Femur (tissue), 1 donor: ENCODE data around the gene NINL.
A peak's percentile ranks its signal among the peaks of the same experiment; 100 is the strongest.
"Not testable (repeated sequence)": the region's sequence is repeated elsewhere in the genome, so short reads cannot be mapped to it uniquely, and the experiment has no call there.

ENCODE experiments used
- DNase-seq: peaks from one replicate; pipeline ENCODE4 v3.0.0-alpha.2; 2017

The NINL gene

DNA sequence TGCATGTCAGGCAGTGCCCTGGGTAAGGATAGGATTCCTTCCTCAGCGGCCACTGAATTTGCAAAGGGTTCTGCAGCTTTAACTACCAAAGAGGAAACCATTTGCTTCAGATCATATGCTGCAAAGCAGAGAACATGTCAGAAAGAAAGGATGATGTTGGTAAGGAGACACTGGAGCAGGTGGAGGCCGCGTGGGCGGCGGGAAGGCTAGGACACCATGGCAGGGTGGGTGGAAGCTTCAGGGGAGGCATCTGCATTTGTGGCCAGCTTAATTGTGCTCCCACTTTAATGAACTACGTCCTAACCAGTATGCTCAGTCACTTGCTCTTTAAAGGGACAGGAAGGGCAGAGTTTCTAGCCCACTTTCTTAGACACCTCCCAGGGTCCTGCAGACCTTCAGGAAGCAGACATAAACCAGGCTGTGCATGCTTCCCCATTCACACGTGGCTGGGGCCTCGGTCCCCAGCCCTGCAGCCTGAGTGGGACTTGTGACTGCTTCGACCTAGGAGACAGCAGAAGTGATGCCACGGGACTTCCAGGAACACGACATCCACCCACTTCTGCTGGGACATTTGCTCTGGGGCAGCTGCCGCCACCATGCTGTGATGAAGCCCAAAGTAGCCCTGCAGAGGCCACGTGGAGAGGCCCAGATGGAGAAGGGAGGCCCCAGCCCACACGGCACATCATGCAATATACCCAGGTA, 101.7 kb downstream of the NINL start:
- no peak for DNase-seq

GRCh38 chr20:25481918-25482253, 103.4 kb downstream of the NINL start:
- no peak for DNase-seq

DNA sequence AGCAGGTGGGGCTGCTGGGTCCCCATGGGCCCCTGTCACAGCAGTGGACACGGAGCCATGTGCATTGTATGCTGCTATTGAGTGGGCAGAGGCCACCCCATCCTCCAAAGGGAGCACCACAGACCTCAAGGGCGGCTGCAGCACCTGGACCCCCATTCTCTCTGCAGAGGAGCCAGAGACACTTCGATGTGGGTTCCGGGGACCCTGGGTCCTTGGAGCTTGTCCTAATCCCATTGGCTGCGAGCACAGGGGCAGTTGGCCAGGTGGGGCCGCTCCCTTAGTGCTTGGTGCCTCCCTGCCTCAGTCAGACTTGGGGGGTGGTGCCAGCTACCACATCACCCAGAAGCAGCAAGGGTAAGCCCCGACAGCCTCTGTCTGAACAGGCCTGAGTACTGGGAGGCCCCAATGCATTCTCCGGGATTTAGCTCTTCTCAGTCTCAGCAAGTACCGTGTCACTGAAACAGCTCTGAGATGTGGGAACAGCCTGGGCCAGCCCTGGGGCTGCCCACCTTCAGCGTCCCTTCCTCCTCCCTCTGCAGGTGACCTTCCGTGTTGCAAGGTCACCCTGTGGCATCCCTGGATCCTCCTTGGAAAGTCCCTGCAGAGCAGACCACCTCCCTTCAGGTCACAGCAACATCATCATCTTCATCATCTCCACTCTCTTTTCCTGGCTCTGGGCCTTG, 104.0 kb downstream of the NINL start:
- DNase-seq = no peak

- DNase-seq = no peak
Observed at GRCh38 chr20:25480797-25481196, 104.5 kb downstream of the NINL start.

GRCh38 chr20:25480156-25480555, 105.2 kb downstream of the NINL start:
- DNase-seq = no peak

- no peak for DNase-seq
Observed at GRCh38 chr20:25479638-25480037, 105.7 kb downstream of the NINL start.

GRCh38 chr20:25478889-25479568, 106.3 kb downstream of the NINL start:
- DNase-seq = no peak

GRCh38 chr20:25477014-25477882, 108.1 kb downstream of the NINL start:
- no peak for DNase-seq

DNA sequence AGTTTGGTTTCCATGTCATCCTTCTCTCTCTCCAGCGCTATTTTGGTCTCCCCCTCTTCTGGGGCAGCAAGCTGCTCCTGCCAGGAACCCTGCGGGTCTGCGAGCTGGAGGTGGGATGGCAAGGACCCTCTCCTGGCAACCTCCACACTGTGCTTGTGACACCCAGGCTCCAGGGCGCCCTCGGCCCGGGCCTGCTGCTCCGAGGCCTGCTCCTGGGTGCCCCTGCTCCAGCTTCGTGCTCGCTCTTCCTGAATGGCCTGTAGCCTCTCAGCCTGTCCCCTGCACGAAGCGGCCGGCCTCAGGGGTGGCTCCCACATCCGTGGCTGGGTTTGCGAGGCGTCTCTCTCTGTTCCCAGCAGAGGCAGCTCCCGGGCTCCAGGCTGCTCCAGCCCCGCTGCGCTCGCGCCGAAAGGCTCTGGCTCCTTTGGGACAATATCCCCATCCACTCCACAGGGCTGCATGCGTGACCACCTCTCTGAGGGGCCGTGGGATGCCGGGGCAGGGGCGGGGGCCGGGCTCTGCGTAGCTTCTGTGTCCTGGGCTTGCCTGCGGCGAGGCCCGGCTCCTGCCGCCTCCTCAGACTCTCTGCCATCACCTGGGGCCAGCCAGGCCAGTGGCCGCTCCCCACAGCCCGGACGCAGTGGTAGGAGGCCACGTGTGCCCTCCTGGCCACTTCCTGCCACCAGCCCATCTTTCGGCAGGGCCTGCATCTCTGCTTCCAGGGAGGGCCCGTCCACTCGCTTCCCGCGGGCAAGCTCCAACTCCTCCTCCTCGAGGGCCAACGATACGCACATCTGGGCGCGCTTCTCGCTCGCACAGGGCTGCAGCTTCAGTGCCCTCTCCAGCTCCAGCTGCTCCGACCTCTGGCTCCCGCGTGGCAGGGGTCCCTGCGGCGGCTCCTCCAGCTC, 109.0 kb downstream of the NINL start:
- no peak for DNase-seq

DNA sequence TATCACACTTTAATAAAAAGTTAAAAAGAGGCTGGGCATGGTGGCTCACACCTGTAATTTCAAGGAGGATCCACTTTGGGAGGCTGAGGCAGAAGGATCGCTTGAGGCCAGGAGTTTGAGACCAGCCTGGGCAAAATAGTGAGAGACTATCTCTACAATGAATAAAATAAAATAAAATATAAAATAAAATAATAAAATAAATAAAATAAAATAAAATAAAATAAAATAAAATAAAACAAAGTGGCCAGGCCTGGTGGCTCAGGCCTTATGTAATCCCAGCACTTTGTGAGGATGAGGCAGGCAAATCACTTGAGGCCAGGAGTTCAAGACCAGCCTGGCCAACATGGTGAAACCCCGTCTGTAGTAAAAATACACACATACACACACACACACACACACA, 112.0 kb downstream of the NINL start:
- not testable (repeated sequence) for DNase-seq

- no peak for DNase-seq
Observed at GRCh38 chr20:25471020-25471419, 114.3 kb downstream of the NINL start.

DNA sequence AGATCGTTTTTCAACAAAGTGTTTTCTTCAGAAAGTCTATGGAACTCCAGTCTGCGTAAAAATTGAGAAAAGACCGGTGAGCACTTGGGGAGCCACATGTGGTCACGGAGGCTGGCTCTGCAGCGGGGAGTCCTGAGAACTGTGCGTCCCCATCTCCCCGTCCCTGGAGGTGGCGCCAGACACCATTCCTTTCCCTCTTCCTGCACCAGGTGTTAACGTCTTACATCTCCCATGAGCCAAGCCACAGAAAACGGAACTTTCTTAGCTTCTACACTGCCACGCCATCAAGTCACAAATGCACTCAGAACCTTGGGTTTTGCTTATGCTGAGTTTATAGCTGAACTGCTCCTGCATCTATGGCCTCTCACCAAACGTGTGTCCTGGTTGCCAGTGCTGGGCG, 115.3 kb downstream of the NINL start:
- peak; percentile 45 for DNase-seq

DNA sequence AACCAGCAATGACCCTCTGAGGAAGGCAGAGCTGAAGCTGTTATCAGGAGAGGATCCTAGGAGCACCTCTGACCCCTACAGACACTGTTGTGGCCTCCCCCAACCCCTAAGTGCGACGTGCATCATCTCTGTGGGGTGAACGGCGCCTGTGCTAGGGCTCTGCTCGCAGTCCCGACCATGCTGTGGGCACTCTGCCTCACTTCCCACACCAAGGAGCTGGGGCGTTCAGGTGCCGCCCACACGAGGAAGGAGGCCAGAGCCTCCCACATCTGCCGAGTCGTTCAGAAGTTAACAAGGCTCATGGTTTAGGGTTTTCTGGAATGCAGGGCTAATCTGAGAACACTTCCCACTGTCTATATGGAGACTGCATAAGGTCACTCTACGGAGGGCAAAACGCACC, 115.8 kb downstream of the NINL start:
- no peak for DNase-seq

DNA sequence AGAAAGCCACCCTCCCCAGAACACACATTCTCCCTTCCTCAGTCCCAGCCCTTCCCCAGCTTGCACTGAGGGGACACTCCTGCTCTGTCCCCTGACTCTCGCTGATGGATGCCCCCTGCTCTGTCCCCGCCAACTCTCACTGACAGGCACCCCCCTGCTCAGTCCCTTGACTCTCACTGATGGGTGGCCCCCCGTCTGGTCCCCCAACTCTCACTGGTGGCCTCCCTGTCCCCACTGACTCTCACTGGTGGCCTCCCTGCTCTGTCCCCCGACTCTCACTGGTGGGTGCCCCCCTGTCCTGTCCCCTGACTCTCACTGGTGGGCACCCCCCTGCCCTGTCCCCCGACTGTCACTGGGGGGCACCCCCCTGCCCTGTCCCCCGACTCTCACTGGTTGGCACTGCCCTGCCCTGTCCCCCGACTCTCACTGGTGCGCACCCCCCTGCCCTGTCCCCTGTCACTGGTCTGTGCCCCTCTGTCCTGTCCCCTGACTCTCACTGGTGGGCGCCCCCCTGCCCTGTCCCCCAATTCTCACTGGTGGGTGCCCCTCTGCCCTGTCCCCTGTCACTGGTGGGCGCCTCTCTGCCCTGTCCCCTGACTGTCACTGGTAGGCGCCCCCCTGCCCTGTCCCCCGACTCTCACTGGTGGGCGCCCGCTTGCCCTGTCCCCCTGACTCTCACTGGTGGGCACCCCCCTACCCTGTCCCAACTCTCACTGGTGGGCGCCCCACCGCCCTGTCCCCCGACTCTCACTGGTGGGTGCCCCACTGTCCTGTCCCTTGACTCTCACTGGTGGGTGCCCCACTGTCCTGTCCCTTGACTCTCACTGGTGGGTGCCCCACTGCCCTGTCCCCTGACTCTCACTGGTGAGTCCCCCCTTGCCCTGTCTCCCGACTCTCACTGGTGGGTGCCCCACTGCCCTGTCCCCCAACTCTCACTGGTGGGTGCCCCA, 116.9 kb downstream of the NINL start:
- DNase-seq = no peak

- DNase-seq = no peak
Observed at GRCh38 chr20:25467441-25467840, 117.9 kb downstream of the NINL start.

- no peak for DNase-seq
Observed at GRCh38 chr20:25466846-25467245, 118.5 kb downstream of the NINL start.

GRCh38 chr20:25465243-25466135, 119.8 kb downstream of the NINL start:
- DNase-seq = no peak

DNA sequence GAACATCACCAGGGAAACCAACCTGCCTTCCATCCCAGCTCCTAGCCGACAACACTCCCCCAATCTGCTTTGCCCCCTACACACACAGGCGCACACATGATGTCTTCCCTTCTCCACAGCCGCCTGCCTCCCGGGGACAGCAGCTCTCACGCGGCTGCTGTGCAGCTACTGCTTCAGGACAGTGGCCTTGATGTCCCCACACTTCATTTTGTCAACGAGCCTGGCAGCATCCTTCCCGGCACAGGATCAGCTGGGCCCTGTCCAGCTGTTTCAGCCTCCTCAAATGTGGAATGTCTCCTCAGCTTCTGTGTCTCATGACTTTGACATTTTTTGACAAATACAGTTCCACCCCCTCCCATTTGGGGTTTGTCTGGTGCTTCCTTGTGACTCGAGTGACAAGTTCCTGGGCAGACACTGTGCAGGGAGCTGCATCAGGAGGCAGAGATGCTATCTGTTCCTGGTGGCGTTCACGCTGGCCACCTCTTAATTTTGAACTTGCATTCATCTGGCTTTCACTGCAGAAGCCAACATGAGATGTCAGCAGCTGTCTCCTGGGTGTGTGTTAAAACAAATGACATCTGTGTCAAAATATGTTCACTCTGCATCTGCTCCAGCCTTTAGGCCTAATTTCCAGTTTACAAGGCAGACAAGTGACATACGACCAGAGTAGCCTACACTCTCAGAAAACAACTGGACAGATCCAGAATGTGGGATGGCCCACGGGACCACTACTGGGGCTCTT, 120.7 kb downstream of the NINL start:
- no peak for DNase-seq
